GM19240 (cell line): Measurements from ENCODE around the gene GLTP.
"Not testable (repeated sequence)": the region's sequence is repeated elsewhere in the genome, so short reads cannot be mapped to it uniquely, and the experiment has no call there.

Experiments used
- DNase-seq: peaks from one replicate; pipeline ENCODE4 v3.0.0; 2011; ENCODE audit warnings: low spot score; ENCODE audit not compliant: insufficient read length

Gene GLTP

DNA sequence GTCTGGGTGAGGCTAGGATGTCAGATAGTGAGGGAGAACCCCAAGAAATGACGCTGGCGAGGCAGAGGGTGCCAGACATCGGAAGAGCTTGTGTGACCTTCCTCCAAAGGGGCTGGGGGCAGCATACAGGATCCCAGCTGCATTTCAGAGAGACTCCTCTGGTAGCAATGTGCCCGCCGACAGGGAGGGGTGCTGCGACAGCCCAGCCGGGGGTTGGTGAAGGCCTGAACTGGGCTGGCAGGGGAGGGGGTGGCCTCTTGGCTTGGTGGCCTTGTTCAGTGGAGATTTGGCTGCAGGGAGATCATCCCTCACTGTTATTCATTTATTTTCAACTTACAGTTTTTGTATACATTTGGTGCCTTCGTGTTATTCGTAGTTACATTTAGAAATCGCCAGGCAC, 25.0 kb upstream of the GLTP start:
- no peak for DNase-seq

GRCh38 chr12:109902891-109903418, 22.6 kb upstream of the GLTP start:
- DNase-seq: no peak

DNA sequence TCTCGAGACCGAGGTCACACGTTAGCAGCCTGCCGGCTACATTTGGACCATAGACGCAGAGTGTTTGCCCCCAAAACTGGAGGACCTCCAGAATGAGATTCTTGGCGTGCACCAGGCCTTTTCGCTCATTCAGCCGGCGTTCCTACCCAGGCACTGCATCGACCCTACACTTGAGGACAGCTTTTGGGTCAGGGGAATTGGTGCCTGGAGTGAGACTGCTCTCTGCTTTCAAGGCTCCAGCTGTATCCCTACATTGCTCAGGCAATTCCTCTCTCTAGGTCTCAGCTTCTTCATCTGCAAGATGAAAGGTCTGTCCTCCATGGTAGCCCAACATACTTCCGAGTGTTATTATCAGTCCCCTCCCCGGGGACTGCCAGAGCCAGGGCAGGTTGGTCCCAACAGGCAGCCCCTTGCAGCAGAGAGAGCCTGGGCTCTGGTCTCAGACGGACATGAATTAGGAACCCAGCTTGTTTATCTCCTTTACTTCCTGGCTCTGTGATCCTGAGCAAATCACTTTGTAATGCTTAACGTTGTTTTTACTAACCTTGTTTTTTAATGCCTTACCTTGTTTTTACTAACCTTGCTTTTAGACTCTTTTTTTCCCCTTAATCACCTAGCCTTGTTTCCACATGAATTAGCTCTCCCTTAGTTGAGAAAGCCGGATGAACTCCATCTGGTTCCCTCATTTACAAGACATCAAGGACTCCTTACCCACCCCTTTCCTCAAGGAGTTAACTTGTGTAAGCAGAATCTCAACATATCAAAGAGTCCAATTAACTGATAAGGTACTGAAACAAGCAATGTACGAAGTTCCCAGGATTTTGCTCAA, 20.6 kb upstream of the GLTP start:
- no peak for DNase-seq

- peak; percentile 88 for DNase-seq
These were observed 19.7 kb upstream of the GLTP start, which contains the start of gene TCHP for GRCh38 chr12:109899783-109900751. Gene TCHP (plus strand): TSS chr12:109900274. CDS start chr12:109903027, 2,753 bp downstream.

GRCh38 chr12:109899345-109899744, 19.0 kb upstream of the GLTP start:
- not testable (repeated sequence) for DNase-seq

DNA sequence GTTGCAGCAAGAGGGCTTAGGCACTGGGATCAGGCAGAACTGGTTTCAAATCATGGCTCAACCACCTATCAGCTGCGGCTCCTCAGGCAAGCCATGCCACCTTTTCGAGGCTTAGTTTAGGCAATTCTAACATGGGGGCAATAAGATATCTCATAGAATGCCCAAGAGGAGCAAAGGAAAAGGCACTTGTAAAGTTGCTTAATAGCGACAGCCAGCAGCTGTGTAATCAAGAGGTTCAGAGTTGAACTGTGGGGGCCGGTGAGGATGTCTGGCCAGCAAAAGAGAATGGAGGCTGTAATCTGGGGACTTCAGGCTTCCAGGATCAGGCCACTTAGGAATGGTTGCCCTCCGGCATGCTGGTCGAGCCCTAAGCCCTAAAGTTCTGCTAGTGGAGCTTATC, 16.7 kb upstream of the GLTP start:
- no peak for DNase-seq

DNA sequence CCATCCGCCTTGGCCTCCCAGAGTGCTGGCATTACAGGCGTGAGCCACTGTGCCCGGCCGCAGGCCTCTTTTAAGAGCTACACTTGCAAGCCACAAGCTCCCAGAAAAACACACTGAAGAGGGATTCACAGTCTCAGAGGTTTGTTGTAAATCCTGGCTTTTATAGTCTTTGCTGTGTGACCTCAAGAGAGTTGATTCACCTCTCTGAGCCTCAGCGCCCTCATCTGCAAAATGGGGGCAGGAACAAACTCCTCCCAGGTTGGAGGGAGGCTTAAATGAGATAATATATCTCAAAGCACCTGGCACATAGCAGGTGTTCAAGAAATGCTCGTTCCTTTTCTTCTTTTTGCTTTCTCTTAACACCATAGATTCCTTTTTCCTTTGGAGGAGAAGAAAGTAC, 15.8 kb upstream of the GLTP start:
- DNase-seq: no peak

- DNase-seq: no peak
These were observed 14.6 kb upstream of the GLTP start for GRCh38 chr12:109894939-109895338.

DNA sequence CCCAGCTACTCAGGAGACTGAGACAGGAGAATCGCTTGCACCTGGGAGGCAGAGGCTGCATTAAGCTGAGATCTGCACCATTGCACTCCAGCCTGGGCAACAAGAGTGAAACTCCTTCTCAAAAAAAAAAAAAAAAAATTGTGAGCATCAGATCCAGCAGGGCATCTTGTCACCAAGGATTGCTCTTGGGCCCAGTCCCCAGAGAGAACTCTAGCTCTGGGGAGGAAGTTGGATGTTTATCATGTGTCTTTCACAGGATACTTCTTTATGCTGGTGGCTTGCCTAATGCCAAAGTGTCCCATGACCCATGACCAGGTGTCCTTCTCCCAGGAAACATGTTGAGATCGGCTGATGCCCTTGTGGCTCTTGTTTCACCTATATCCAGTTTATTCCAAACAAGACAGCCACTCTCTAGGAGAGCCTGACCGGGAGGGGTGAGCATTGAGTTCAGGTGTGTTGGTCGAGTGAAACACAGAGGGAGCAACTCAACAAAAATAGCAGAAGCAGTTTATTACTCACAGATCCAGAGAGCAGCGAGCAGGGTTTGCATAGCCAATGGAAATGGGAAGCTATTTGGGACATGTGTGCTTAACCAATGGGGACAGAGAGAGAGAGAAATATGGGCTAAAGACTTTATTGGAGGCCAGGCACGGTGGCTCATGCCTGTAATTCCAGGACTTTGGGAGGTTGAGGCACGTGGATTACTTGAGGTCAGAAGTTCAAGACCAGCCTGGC, 13.1 kb upstream of the GLTP start:
- no peak for DNase-seq

DNA sequence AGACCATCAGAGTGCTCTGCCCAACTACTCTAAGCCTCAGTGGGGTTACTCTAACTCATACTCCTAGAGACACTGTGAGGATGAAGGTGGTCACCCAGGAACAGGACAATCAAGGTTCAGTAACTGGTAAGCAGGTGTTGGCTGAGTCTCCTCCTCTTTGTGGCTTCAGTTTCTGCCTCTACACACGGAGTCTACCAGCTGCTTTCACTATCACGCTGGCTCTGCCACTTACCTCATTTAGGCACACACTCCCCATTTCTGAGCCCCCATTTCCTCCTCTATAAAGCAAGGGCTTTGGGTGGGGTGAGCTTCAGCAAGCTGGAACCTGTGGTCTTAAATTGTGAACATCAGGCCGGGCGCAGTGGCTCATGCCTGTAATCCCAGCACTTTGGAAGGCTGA, 12.4 kb upstream of the GLTP start:
- DNase-seq: peak; percentile 31

GRCh38 chr12:109892165-109892715, 11.9 kb upstream of the GLTP start:
- DNase-seq: no peak

- not testable (repeated sequence) for DNase-seq
These were observed 11.4 kb upstream of the GLTP start for GRCh38 chr12:109891731-109892130.

DNA sequence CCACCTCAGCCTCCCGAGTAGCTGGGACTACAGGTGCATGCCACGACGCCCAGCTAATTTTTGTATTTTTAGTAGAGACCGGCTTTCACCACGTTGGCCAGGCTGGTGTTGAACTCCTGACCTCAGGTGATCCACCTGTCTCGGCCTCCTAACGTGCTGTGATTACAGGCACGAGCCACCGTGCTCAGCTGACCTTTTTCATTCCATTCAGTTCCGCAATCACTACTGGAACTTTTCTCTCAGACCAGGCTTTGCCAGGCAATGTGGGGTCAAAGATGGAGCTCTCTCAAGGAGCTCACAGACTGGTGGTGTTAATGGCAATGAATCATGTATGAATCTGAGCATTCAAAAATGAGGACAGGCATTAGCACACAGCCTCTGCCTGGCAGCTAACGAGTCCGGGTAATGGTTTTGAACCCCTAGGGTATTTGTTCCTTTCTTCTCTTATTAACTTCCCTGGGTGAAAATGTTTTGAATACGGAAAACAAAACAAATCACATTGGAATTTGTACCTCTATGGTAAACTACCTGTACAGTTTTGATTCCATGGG, 10.4 kb upstream of the GLTP start:
- no peak for DNase-seq

DNA sequence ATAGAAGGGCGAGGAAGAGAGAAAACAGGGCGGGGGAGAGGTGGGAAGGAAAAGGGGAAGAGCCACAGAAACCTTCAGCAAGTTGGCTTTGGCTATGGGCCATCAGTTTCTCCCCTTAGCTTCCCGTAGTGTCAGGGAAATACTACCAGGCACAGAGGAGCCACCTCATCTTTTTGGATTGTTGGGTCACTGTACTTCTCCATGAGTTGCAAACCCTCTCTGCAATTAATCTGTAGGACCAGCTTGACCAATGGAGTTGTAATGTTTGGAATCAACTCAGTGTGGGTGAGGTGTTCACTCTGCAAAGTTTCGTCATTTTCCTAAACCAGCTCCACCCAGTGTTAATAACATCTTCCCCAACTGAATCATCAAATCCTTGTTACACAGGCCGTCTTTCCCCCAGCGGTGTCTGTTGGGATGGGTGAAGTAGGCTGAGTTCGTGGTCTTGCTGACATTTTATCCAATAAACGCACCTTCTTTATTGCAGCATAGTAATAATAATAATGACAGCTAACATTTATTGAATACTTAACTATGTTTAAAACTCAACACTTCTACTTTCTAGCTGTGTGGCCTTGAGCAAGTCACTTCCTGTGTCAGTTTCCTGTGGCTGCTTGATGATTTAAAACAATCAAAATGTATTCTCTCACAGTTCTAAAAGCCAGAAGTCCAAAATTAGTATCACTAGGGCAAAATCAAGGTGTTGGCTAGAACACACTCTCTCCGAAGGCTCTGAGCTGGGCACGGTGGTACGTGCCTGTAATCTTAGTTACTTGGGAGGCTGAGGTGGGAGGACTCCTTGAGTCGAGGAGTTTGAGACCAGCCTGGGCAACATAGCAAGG, 8.1 kb upstream of the GLTP start:
- no peak for DNase-seq

- DNase-seq: no peak
These were observed 5.3 kb upstream of the GLTP start for GRCh38 chr12:109885616-109886015.

GRCh38 chr12:109883461-109883860, 3.1 kb upstream of the GLTP start:
- no peak for DNase-seq

DNA sequence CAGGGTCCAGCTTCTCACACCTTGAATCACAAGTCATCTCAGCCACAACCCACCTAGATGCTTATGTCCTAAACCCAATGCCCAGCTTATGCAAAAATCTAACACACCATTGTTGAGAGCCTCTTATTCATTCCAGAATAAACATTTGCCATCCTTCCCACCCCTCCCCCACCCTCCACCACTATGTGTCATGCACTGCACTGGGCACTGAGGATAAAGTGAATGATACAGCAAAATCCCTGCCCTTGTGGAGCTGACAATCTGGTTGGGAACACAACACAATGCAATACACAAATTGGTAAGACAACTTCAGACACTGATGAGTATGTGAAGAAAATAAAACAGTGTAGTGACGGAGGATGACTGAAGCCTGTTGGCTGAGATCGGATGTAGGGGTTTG, 1.4 kb upstream of the GLTP start:
- DNase-seq: no peak

- DNase-seq: no peak
These were observed 597 bp upstream of the GLTP start for GRCh38 chr12:109880938-109881337.

DNA sequence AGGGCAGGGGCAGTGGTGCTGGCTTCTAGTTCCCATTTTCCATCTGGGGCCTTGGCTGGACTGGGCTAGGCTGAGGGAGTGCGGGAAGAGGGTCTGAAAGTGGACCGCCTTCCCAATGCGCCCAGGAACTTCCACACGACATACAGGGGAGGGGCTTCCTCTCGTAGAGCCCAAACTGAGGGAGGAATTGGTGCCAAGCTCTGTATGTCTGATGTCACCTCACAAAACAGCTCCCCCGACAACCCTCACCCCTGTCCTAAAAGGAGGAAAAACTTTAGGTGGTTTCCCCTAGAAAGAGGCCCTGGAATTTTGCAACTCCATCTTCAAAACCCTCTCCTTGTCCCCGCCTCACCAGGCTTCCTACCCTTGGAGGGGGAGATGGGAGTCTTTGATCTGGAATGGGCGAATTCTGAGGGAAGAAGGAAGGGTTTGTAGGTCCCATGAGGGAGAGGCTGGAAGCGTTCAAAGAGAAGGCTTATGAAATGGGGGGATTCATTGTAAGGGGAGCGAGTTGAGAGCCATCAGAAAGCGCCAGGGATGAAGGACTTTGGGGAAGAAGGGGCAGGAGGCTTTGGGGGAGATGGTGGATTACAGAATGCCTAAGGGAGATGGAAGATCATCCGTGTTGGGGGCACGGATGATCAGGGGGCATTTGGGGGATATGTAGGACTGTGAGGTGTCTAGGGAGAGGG, 844 bp downstream of the GLTP start:
- no peak for DNase-seq
